GM23338 (cell line): ENCODE data around the gene FAM76A.

Source experiments
- CREB1 ChIP-seq: fragments of 250-450 bp; sonication (Bioruptor Pico); IDR thresholded peaks from 2 replicates; pipeline ENCODE4 v1.5.0; 2020; ENCODE audit warnings: low read depth, mild to moderate bottlenecking, moderate library complexity
- CTCF ChIP-seq, 2 experiments: fragments of 200-600 bp in 1 of 2; sonication (generic) in 1 of 2; conservative IDR thresholded peaks; 2 replicates each; pipeline versions ENCODE4 v1.5.1 to v1.6.1; 2016 to 2017; ENCODE audit warnings: antibody characterized with exemption in 2 of 2, low read depth in 2 of 2, mild to moderate bottlenecking in 2 of 2, moderate library complexity in 1 of 2
- EZH2 ChIP-seq: fragments of 200-600 bp; sonication (generic); IDR thresholded peaks from one replicate; pipeline ENCODE4 v1.8.0; 2017; ENCODE audit warnings: antibody characterized with exemption, mild to moderate bottlenecking, low read depth; ENCODE audit not compliant: unreplicated experiment
- EZH2phosphoT487 ChIP-seq: fragments of 200-600 bp; sonication (generic); IDR thresholded peaks from one replicate; pipeline ENCODE4 v1.8.1; 2018; ENCODE audit warnings: antibody characterized with exemption; ENCODE audit not compliant: unreplicated experiment
- POLR2AphosphoS5 ChIP-seq: IDR thresholded peaks from 2 replicates; pipeline ENCODE4 v1.6.1; 2016; ENCODE audit warnings: antibody characterized with exemption, low read depth
- REST ChIP-seq: IDR thresholded peaks from one replicate; pipeline ENCODE4 v1.6.1; 2018; ENCODE audit warnings: antibody characterized with exemption; ENCODE audit not compliant: unreplicated experiment
- ZNF114 ChIP-seq: fragments of 250-450 bp; sonication (Bioruptor Pico); IDR thresholded peaks from 2 replicates; pipeline ENCODE4 v1.5.0; 2020; ENCODE audit warnings: mild to moderate bottlenecking, moderate library complexity

DNA sequence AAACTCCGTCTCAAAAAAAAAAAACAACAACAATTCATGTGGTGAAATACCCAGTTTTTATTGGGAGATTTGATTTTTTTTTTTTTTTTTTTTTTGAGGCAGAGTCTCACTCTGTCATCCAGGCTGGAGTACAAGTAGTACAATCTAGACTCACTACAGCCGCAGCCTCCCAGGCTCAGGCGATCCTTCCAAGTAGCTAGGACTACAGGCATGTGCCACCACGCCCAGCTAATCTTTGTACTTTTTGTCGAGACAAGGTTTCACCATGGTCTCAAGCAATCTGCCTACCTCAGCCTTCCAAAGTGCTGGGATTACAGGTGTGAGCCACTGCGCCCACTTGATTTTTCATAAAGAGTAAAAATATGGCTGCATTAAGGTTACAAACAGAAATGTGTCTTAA is 15.4 kb downstream of the FAM76A start:
- TF ChIP-seq CTCF (conservative IDR thresholded peaks at IDR 0.05; ENCODE audit: low read depth in 2 of 2) (no peak), EZH2phosphoT487 (no peak), EZH2 (no peak), POLR2AphosphoS5 (no peak), REST (no peak), CREB1 (CRISPR knock-in tag) (no peak), ZNF114 (CRISPR knock-in tag) (no peak)
